Mesenchymal stem cell (in vitro differentiated cells and primary cell): ENCODE data around the gene TTC13.
A peak's percentile ranks its signal among the peaks of the same experiment; 100 is the strongest.

Experiments used
- DNase-seq: peaks from one replicate; pipeline ENCODE4 v3.0.0-alpha.2; 2013
- H2AFZ ChIP-seq: one replicate; pipeline ENCODE4 v1.6.1; 2013; ENCODE audit warnings: low read depth, mild to moderate bottlenecking, control low read depth, inconsistent platforms, low read length, moderate library complexity
- H2AK5ac ChIP-seq: 2 replicates; pipeline ENCODE4 v1.6.1; 2013; ENCODE audit warnings: low read length, moderate library complexity, mild to moderate bottlenecking, inconsistent platforms; ENCODE audit not compliant: severe bottlenecking
- H2BK120ac ChIP-seq: one replicate; pipeline ENCODE4 v1.6.1; 2013; ENCODE audit warnings: low read depth, mild to moderate bottlenecking, inconsistent platforms, low read length, moderate library complexity
- H2BK12ac ChIP-seq, 2 experiments: one replicate each; pipeline ENCODE4 v1.6.1; 2013; ENCODE audit warnings: inconsistent platforms in 2 of 2, low read length in 2 of 2, mild to moderate bottlenecking in 2 of 2, moderate library complexity in 2 of 2, control low read depth in 1 of 2
- H2BK15ac ChIP-seq: one replicate; pipeline ENCODE4 v1.6.1; 2013; ENCODE audit warnings: mild to moderate bottlenecking, low read depth, inconsistent platforms; ENCODE audit not compliant: poor library complexity, severe bottlenecking
- H2BK5ac ChIP-seq: 2 replicates; pipeline ENCODE4 v1.6.1; 2013; ENCODE audit warnings: low read depth, mild to moderate bottlenecking, low read length, control low read depth, inconsistent platforms; ENCODE audit not compliant: poor library complexity, severe bottlenecking
- H3K14ac ChIP-seq, 2 experiments: one replicate each; pipeline ENCODE4 v1.6.1; 2013; ENCODE audit warnings: inconsistent platforms in 2 of 2, low read length in 2 of 2, control low read depth in 1 of 2, mild to moderate bottlenecking in 1 of 2, moderate library complexity in 1 of 2
- H3K18ac ChIP-seq, 2 experiments: one replicate each; pipeline ENCODE4 v1.6.1; 2013; ENCODE audit warnings: inconsistent platforms in 2 of 2, low read length in 2 of 2, control low read depth in 1 of 2, low read depth in 1 of 2, mild to moderate bottlenecking in 1 of 2
- H3K23ac ChIP-seq, 2 experiments: one replicate each; pipeline ENCODE4 v1.6.1; 2013; ENCODE audit warnings: inconsistent platforms in 2 of 2, low read length in 2 of 2, mild to moderate bottlenecking in 2 of 2, moderate library complexity in 2 of 2, control low read depth in 1 of 2
- H3K27ac ChIP-seq: 2 replicates; pipeline ENCODE4 v1.5.1; 2013; ENCODE audit warnings: mild to moderate bottlenecking, moderate library complexity, low read length, control low read depth, inconsistent platforms; ENCODE audit not compliant: poor library complexity, severe bottlenecking
- H3K27me3 ChIP-seq, 2 experiments: 2 replicates each; pipeline versions ENCODE4 v1.6.1 to v1.7.0; 2013; ENCODE audit warnings: low read length in 2 of 2, mild to moderate bottlenecking in 2 of 2, moderate library complexity in 2 of 2, control low read depth in 1 of 2, inconsistent platforms in 1 of 2; ENCODE audit not compliant: control insufficient read depth in 1 of 2, insufficient read depth in 1 of 2
- H3K36me3 ChIP-seq, 2 experiments: 2 replicates each; pipeline versions ENCODE4 v1.6.1 to v1.7.0; 2013; ENCODE audit warnings: low read length in 2 of 2, control low read depth in 1 of 2, inconsistent platforms in 1 of 2, low read depth in 1 of 2, mild to moderate bottlenecking in 1 of 2; ENCODE audit not compliant: insufficient read depth in 2 of 2, control insufficient read depth in 1 of 2
- H3K4ac ChIP-seq, 2 experiments: one replicate each; pipeline ENCODE4 v1.6.1; 2013; ENCODE audit warnings: inconsistent platforms in 2 of 2, low read length in 2 of 2, mild to moderate bottlenecking in 2 of 2, moderate library complexity in 2 of 2, control low read depth in 1 of 2, low read depth in 1 of 2
- H3K4me1 ChIP-seq: 2 replicates; pipeline ENCODE4 v1.6.1; 2013; ENCODE audit warnings: low read depth, low read length, control low read depth; ENCODE audit not compliant: control insufficient read depth, insufficient read depth
- H3K4me2 ChIP-seq: 2 replicates; pipeline ENCODE4 v1.6.1; 2013; ENCODE audit warnings: low read length, mild to moderate bottlenecking, inconsistent platforms; ENCODE audit not compliant: poor library complexity, severe bottlenecking
- H3K4me3 ChIP-seq, 2 experiments: 2 replicates each; pipeline versions ENCODE4 v1.5.1 to v1.7.0; 2013; ENCODE audit warnings: low read length in 2 of 2, mild to moderate bottlenecking in 2 of 2, control low read depth in 1 of 2, low read depth in 1 of 2; ENCODE audit not compliant: insufficient read depth in 1 of 2
- H3K79me1 ChIP-seq: replicated peaks from 2 replicates; pipeline ENCODE4 v1.6.1; 2013; ENCODE audit warnings: mild to moderate bottlenecking, control low read depth, low read length, inconsistent platforms; ENCODE audit not compliant: poor library complexity, severe bottlenecking
- H3K9ac ChIP-seq: 2 replicates; pipeline ENCODE4 v1.7.0; 2013; ENCODE audit warnings: mild to moderate bottlenecking, low read length, moderate library complexity
- H3K9me3 ChIP-seq: 2 replicates; pipeline ENCODE4 v1.7.0; 2013; ENCODE audit warnings: mild to moderate bottlenecking, low read length; ENCODE audit not compliant: control insufficient read depth
- H4K8ac ChIP-seq: one replicate; pipeline ENCODE4 v1.6.1; 2013; ENCODE audit warnings: inconsistent platforms, mild to moderate bottlenecking, low read length, moderate library complexity
- H4K91ac ChIP-seq: one replicate; pipeline ENCODE4 v1.6.1; 2013; ENCODE audit warnings: mild to moderate bottlenecking, low read length, inconsistent platforms
- WGBS: methylation state at CpG from one replicate; pipeline ENCODE4 v1.1.7; 2013; ENCODE audit warnings: mixed read lengths; 5-methylcytosine and 5-hydroxymethylcytosine counted together

The TTC13 gene

DNA sequence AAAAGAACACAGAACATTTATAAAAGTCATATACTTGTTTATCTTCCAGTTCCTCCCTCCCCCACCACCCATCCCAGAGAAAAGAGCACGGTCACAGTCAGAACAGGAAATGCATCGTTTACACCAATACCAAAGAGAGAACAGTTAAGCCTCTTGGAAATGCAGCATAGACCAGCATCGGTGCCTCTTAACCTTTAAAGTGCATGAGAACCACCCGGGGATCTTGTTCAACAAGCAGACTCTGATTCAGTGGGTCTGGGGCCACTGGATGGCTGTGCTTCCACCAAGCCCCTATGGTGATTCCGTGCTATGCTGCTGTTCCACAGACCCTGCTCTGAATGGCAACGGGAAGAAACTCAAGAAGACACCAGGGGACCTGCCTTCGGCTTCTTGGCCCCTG, 42.2 kb upstream of the TTC13 start:
- Histone ChIP-seq H3K27ac (no peak overlapping the region), H3K9ac (no peak overlapping the region), H4K91ac (peak overlapping the region; percentile 90), H2BK15ac (peak overlapping the region; percentile 94), H3K4me3 (no peak overlapping the region), H2BK120ac (peak overlapping the region; percentile 95), H2AK5ac (no peak overlapping the region), H3K18ac (peak overlapping the region; percentile 68 to 75), H2BK5ac (no peak overlapping the region), H3K9me3 (no peaks in the 10 kb centered on the region), H3K14ac (no peak overlapping the region), H3K4me2 (no peak overlapping the region), H2BK12ac (peak overlapping the region; percentile 37 to 79), H3K23ac (no peak overlapping the region), H2AFZ (no peak overlapping the region), H3K4me1 (peaks cover 3% of the 10 kb centered on the region), H3K36me3 (peaks cover 5 to 20% of the 10 kb centered on the region in 2 experiments), H3K4ac (peak overlapping the region; percentile 83 to 85), H4K8ac (peak overlapping the region; percentile 73), H3K27me3 (no peaks in the 10 kb centered on the region), H3K79me1 (no peaks in the 10 kb centered on the region)
- WGBS = 15% methylated on average over 7 of the region's 7 CpGs
- DNase-seq = peak; percentile 95

DNA sequence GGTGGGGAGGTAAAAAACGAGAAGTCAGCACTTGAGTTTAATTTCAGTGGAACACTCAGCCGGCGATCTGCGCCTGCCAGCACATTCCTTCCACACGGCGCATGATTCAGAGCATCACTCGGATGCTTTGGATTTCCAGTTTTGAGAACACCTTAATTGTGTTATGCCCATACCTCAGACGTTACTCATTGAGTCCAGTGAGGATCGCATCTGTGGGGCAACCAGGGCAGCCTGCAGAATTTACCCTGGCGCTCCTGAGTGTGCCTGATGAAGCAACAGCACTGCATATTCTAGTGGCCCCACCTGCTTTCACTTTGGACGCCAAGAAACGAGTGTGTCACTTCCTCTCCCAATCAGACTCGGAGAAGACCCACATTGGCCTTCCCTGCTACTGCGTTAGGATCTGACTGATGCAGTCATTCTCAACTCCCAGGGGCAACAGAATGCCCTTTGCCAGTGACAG, 41.5 kb upstream of the TTC13 start:
- Histone ChIP-seq H3K4me1 (peaks cover 3% of the 10 kb centered on the region), H3K27me3 (no peaks in the 10 kb centered on the region), H2AK5ac (no peak overlapping the region), H3K9ac (no peak overlapping the region), H3K4me2 (no peak overlapping the region), H3K9me3 (no peaks in the 10 kb centered on the region), H2BK120ac (peak overlapping the region; percentile 51), H2BK5ac (no peak overlapping the region), H3K23ac (peak overlapping the region in 1 of 2 experiments; percentile 11), H3K14ac (peak overlapping the region in 1 of 2 experiments; percentile 63), H3K27ac (no peak overlapping the region), H2AFZ (no peak overlapping the region), H3K4ac (peak overlapping the region; percentile 76 to 83), H2BK12ac (peak overlapping the region; percentile 37 to 70), H4K8ac (peak overlapping the region; percentile 95), H3K79me1 (no peaks in the 10 kb centered on the region), H3K36me3 (peaks cover 5 to 26% of the 10 kb centered on the region in 2 experiments), H3K18ac (peak overlapping the region; percentile 85 to 95), H4K91ac (peak overlapping the region; percentile 99), H3K4me3 (no peak overlapping the region), H2BK15ac (peak overlapping the region; percentile 50)
- peak; percentile 92 for DNase-seq
- WGBS = 37% methylated on average over 14 of the region's 14 CpGs

DNA sequence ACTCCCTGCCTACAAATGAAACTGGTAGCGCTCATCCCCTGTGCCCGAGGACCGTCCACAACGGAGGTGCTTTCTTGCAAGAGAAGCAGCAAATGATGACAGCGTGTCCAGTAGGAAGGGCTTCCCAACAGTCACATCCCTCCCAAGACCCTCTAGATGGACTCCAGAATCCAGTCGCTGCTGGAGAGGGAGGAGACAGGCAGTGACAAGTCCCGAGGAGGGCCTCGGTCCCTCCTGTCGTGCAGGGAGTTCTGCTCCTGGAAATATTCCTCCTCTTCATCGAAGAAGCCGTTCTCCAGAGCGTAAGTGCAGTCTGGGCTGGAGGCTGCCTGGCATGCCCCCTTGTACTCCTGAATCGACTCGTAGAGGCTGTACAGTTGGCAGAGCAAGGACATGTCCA, 41.0 kb upstream of the TTC13 start:
- H3K4me2 ChIP-seq = no peak overlapping the region
- peaks cover 3% of the 10 kb centered on the region for H3K4me1 ChIP-seq
- no peaks in the 10 kb centered on the region for H3K27me3 ChIP-seq
- H4K8ac ChIP-seq = peak overlapping the region; percentile 33
- DNase-seq = no peak
- no peaks in the 10 kb centered on the region for H3K79me1 ChIP-seq
- no peak overlapping the region for H3K9ac ChIP-seq
- H3K4me3 ChIP-seq = no peak overlapping the region
- H3K4ac ChIP-seq = peak overlapping the region; percentile 19 to 83
- peak overlapping the region; percentile 41 to 50 for H3K18ac ChIP-seq
- H2AFZ ChIP-seq = no peak overlapping the region
- peak overlapping the region; percentile 50 for H2BK15ac ChIP-seq
- H2BK120ac ChIP-seq = no peak overlapping the region
- no peak overlapping the region for H2BK5ac ChIP-seq
- no peak overlapping the region for H3K23ac ChIP-seq
- H3K27ac ChIP-seq = no peak overlapping the region
- peak overlapping the region; percentile 88 for H4K91ac ChIP-seq
- no peaks in the 10 kb centered on the region for H3K9me3 ChIP-seq
- H2BK12ac ChIP-seq = peak overlapping the region; percentile 19 to 70
- H3K36me3 ChIP-seq = peaks cover 5 to 26% of the 10 kb centered on the region in 2 experiments
- no peak overlapping the region for H2AK5ac ChIP-seq
- H3K14ac ChIP-seq = peak overlapping the region in 1 of 2 experiments; percentile 63
- WGBS = 92% methylated on average over 14 of the region's 14 CpGs

DNA sequence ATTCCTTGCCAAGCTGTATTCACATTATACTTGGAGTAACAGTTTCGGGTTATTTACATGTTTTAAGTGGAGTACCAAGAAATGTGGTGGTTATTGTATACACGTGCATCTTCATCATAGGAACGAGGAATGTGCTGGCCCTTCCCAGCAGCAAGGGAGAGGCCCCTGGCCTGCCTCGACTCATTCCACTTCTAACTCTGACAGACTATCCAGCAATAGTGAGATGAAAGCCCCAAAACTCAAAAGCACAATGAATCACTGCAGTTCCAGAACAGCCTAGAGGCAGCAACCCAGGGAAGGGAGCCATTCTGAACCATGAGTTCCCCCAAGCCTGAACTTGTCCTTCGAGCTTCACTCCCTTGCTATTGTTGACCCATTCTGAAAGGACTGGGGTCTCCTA, 38.3 kb upstream of the TTC13 start:
- Histone ChIP-seq H3K4me1 (peaks cover 3% of the 10 kb centered on the region), H3K4me3 (no peak overlapping the region), H3K14ac (no peak overlapping the region), H4K91ac (no peak overlapping the region), H4K8ac (no peak overlapping the region), H3K27ac (no peak overlapping the region), H2BK12ac (no peak overlapping the region), H3K36me3 (peaks cover 5 to 26% of the 10 kb centered on the region in 2 experiments), H2AFZ (no peak overlapping the region), H3K4me2 (no peak overlapping the region), H2BK15ac (no peak overlapping the region), H3K18ac (peak overlapping the region; percentile 28 to 37), H3K27me3 (no peaks in the 10 kb centered on the region), H2BK5ac (no peak overlapping the region), H3K4ac (no peak overlapping the region), H2BK120ac (no peak overlapping the region), H3K79me1 (no peaks in the 10 kb centered on the region), H3K23ac (no peak overlapping the region), H2AK5ac (no peak overlapping the region), H3K9ac (no peak overlapping the region), H3K9me3 (no peaks in the 10 kb centered on the region)
- whole genome bisulfite sequencing = 67% methylated on average over 4 of the region's 5 CpGs
- no peak for DNase-seq
